Posterior vena cava (tissue), 2 donors: Measurements from ENCODE around the gene HSF5. TPM values are rescaled to one million over a fixed set of nuclear protein-coding genes. Genes with fewer than 3 reads are reported as not detected.
"Not testable (repeated sequence)": the region's sequence is repeated elsewhere in the genome, so short reads cannot be mapped to it uniquely, and the experiment has no call there.

ENCODE experiments used
- DNase-seq: peaks from one replicate; pipeline ENCODE4 v3.0.0-alpha.2; 2020; ENCODE audit warnings: low spot score
- intact Hi-C, 2 donors: fragments of 100-400 bp; cut with DNase I; formaldehyde crosslinking; loops; one replicate each; pipeline versions ENCODE4 v1.14.1 to v1.14.2; 2022 to 2023
- total RNA-seq, 2 donors: library from RNA; stranded (reverse); fragmentation: NEBNext Ultra II Directional; extraction: Animal tissue kit (Norgen Biotek cat#: 25700); gene quantifications; one replicate each; pipeline ENCODE4 v1.2.1, GENCODE V29; 2021
- donor health status: DM: yes; HTN: yes; CAD: no.
- donor health status: DM: yes; HTN: yes; CAD: no.

HSF5 gene
- total RNA-seq, 2 donors from 2014 or later = 0.05 TPM; not detected in 1

GRCh38 chr17:58398574-58399266 is 89.5 kb downstream of the HSF5 start:
- intact Hi-C loops = no loop called here
- DNase-seq = no peak

- intact Hi-C loops, DNase-seq: not testable (repeated sequence)
Observed at GRCh38 chr17:58397421-58397820, 90.8 kb downstream of the HSF5 start.

- intact Hi-C loops = no loop called here
- DNase-seq = no peak
Observed at GRCh38 chr17:58396173-58396572, 92.0 kb downstream of the HSF5 start.

GRCh38 chr17:58394534-58395223 is 93.5 kb downstream of the HSF5 start:
- no peak for DNase-seq
- intact Hi-C loops = no loop called here

- no peak for DNase-seq
Observed at GRCh38 chr17:58391302-58391984, 96.8 kb downstream of the HSF5 start.

GRCh38 chr17:58390884-58391283 is 97.3 kb downstream of the HSF5 start:
- no peak for DNase-seq
- intact Hi-C loops = no loop called here

More at GRCh38 chr17:58391302-58391984, 96.8 kb downstream of the HSF5 start:
- intact Hi-C loops = no loop called here

GRCh38 chr17:58388302-58389190 is 99.7 kb downstream of the HSF5 start:
- intact Hi-C loops = no loop called here
- no peak for DNase-seq

- DNase-seq = no peak
- intact Hi-C loops = no loop called here
Observed at GRCh38 chr17:58387834-58388233, 100.4 kb downstream of the HSF5 start.

- DNase-seq = no peak
- intact Hi-C loops = no loop called here
Observed at GRCh38 chr17:58386708-58387107, 101.5 kb downstream of the HSF5 start.

GRCh38 chr17:58385359-58385899 is 102.8 kb downstream of the HSF5 start:
- intact Hi-C loops = no loop called here
- no peak for DNase-seq

- no peak for DNase-seq
- intact Hi-C loops = no loop called here
Observed at GRCh38 chr17:58384897-58385296, 103.3 kb downstream of the HSF5 start.

- intact Hi-C loops = no loop called here
- no peak for DNase-seq
Observed at GRCh38 chr17:58383892-58384462, 104.2 kb downstream of the HSF5 start.

- intact Hi-C loops = no loop called here
- DNase-seq = no peak
Observed at GRCh38 chr17:58382872-58383242, 105.4 kb downstream of the HSF5 start.

- DNase-seq = no peak
- intact Hi-C loops = no loop called here
Observed at GRCh38 chr17:58382108-58382871, 105.9 kb downstream of the HSF5 start.

- intact Hi-C loops = no loop called here
- no peak for DNase-seq
Observed at GRCh38 chr17:58381124-58382035, 106.8 kb downstream of the HSF5 start.

- DNase-seq = no peak
- intact Hi-C loops = no loop called here
Observed at GRCh38 chr17:58380207-58381123, 107.7 kb downstream of the HSF5 start.
